Measurements from ENCODE around the gene CDPF1.

The CDPF1 gene

GRCh38 chr22:46263216-46263590, 13.1 kb upstream of the CDPF1 start, which contains the start of gene PKDREJ:
TSS of gene PKDREJ (minus strand) at chr22:46263343. CDS start at chr22:46263322, 21 bp downstream.
- H3K4me3 ChIP-seq (IDR thresholded peaks at IDR 0.05; ENCODE audit: insufficient read depth, low read depth, low read length): no peak within 1 kb of the TSS
- H3K9ac ChIP-seq: no peak within 1 kb of the TSS
- no peak within 1 kb of the TSS for H3K27ac ChIP-seq
- H2AFZ ChIP-seq (ENCODE audit: low read depth): no peak within 1 kb of the TSS
- TF ChIP-seq CTCF (conservative IDR thresholded peaks at IDR 0.05; ENCODE audit: low read depth, low read length): no peak
- no peaks in the 10 kb centered on the region for H3K79me2 ChIP-seq (ENCODE audit: insufficient read depth, low read depth)
- no peaks in the 10 kb centered on the region for H3K4me1 ChIP-seq (ENCODE audit: low read depth, poor library complexity, severe bottlenecking)
- H3K36me3 ChIP-seq (ENCODE audit: insufficient read depth): no peaks in the 10 kb centered on the region
- H3K4me2 ChIP-seq: no peak within 1 kb of the TSS
- H3K27me3 ChIP-seq (ENCODE audit: insufficient read depth, low read depth): no peaks in the 10 kb centered on the region
- H4K20me1 ChIP-seq (ENCODE audit: insufficient read depth): no peaks in the 10 kb centered on the region

GRCh38 chr22:46262449-46263215, 12.5 kb upstream of the CDPF1 start:
- no peaks in the 10 kb centered on the region for H3K36me3 ChIP-seq (ENCODE audit: insufficient read depth)
- H3K4me3 ChIP-seq (IDR thresholded peaks at IDR 0.05; ENCODE audit: insufficient read depth, low read depth, low read length): no peak overlapping the region
- no peaks in the 10 kb centered on the region for H3K27me3 ChIP-seq (ENCODE audit: insufficient read depth, low read depth)
- no peak overlapping the region for H2AFZ ChIP-seq (ENCODE audit: low read depth)
- no peaks in the 10 kb centered on the region for H3K79me2 ChIP-seq (ENCODE audit: insufficient read depth, low read depth)
- no peak overlapping the region for H3K4me2 ChIP-seq
- no peaks in the 10 kb centered on the region for H3K4me1 ChIP-seq (ENCODE audit: low read depth, poor library complexity, severe bottlenecking)
- H3K27ac ChIP-seq: no peak overlapping the region
- TF ChIP-seq CTCF (conservative IDR thresholded peaks at IDR 0.05; ENCODE audit: low read depth, low read length): no peak
- H4K20me1 ChIP-seq (ENCODE audit: insufficient read depth): no peaks in the 10 kb centered on the region
- no peak overlapping the region for H3K9ac ChIP-seq

GRCh38 chr22:46260038-46260437, 9.9 kb upstream of the CDPF1 start:
- no peaks in the 10 kb centered on the region for H3K27me3 ChIP-seq (ENCODE audit: insufficient read depth, low read depth)
- no peak overlapping the region for H2AFZ ChIP-seq (ENCODE audit: low read depth)
- no peak overlapping the region for H3K27ac ChIP-seq
- no peaks in the 10 kb centered on the region for H4K20me1 ChIP-seq (ENCODE audit: insufficient read depth)
- no peaks in the 10 kb centered on the region for H3K36me3 ChIP-seq (ENCODE audit: insufficient read depth)
- no peaks in the 10 kb centered on the region for H3K79me2 ChIP-seq (ENCODE audit: insufficient read depth, low read depth)
- no peak overlapping the region for H3K9ac ChIP-seq
- no peaks in the 10 kb centered on the region for H3K4me1 ChIP-seq (ENCODE audit: low read depth, poor library complexity, severe bottlenecking)
- no peak for TF ChIP-seq CTCF (conservative IDR thresholded peaks at IDR 0.05; ENCODE audit: low read depth, low read length)
- no peak overlapping the region for H3K4me2 ChIP-seq
- H3K4me3 ChIP-seq (IDR thresholded peaks at IDR 0.05; ENCODE audit: insufficient read depth, low read depth, low read length): no peak overlapping the region

GRCh38 chr22:46259374-46259773, 9.3 kb upstream of the CDPF1 start:
- Histone ChIP-seq H4K20me1 (ENCODE audit: insufficient read depth) (no peaks in the 10 kb centered on the region), H3K79me2 (ENCODE audit: insufficient read depth, low read depth) (no peaks in the 10 kb centered on the region), H3K9ac (no peak overlapping the region), H2AFZ (ENCODE audit: low read depth) (no peak overlapping the region), H3K27me3 (ENCODE audit: insufficient read depth, low read depth) (no peaks in the 10 kb centered on the region), H3K36me3 (ENCODE audit: insufficient read depth) (no peaks in the 10 kb centered on the region), H3K4me1 (ENCODE audit: low read depth, poor library complexity, severe bottlenecking) (no peaks in the 10 kb centered on the region), H3K27ac (no peak overlapping the region), H3K4me3 (IDR thresholded peaks at IDR 0.05; ENCODE audit: insufficient read depth, low read depth, low read length) (no peak overlapping the region), H3K4me2 (no peak overlapping the region)
- TF ChIP-seq CTCF (conservative IDR thresholded peaks at IDR 0.05; ENCODE audit: low read depth, low read length): no peak

All from KMS-11 (cell line).